Mucosa of descending colon (tissue), 3 donors: ENCODE results near the gene KLB. TPM values are rescaled to one million over a fixed set of nuclear protein-coding genes. Genes with fewer than 3 reads are reported as not detected.

Experiments
- ATAC-seq: fragments of 200-7000 bp; cut with Tn5 transposase; one replicate; pipeline ENCODE4 v1.9.1; 2020; ENCODE audit warnings: mild to moderate bottlenecking, moderate library complexity
- DNase-seq, 3 donors: peaks; one replicate each; pipeline ENCODE4 v3.0.0-alpha.2; 2020
- H3K36me3 ChIP-seq: fragments of 200-600 bp; one replicate; pipeline ENCODE4 v1.8.0; 2021; ENCODE audit warnings: low read depth, mild to moderate bottlenecking
- H3K4me1 ChIP-seq: fragments of 200-600 bp; one replicate; pipeline ENCODE4 v1.8.0; 2021; ENCODE audit warnings: low read depth, mild to moderate bottlenecking
- H3K4me3 ChIP-seq: fragments of 200-600 bp; one replicate; pipeline ENCODE4 v1.8.0; 2021; ENCODE audit warnings: mild to moderate bottlenecking
- H3K9me3 ChIP-seq: fragments of 200-600 bp; one replicate; pipeline ENCODE4 v1.8.0; 2021; ENCODE audit warnings: mild to moderate bottlenecking
- CTCF ChIP-seq: fragments of 200-600 bp; IDR thresholded peaks from one replicate; pipeline ENCODE4 v1.8.0; 2022; ENCODE audit warnings: antibody characterized with exemption, mild to moderate bottlenecking
- intact Hi-C, 2 donors: fragments of 100-400 bp; cut with DNase I in 1 of 2; cut with micrococcal nuclease in 1 of 2; formaldehyde crosslinking; loops; one replicate each; pipeline versions ENCODE4 v1.11.0 to v1.11.1; 2022; cut with DNase I, micrococcal nuclease
- total RNA-seq, 3 donors: library from RNA; stranded (reverse); fragmentation: NEBNext Ultra II Directional in 2 of 3; extraction: Animal tissue kit (Norgen Biotek cat#: 25700) in 2 of 3; gene quantifications; one replicate each; pipeline versions ENCODE4 v1.2.1 to v1.2.4, GENCODE V29; 2021 to 2023
- donor health status: DM: no; HTN: no; CAD: no; lungs with moderate emphysema.
- donor health status: DM: no; HTN: no; CAD: no.
- donor health status: DM: no; HTN: yes; CAD: no.

The KLB gene
- total RNA-seq, 3 donors from 2014 or later: 0.44 to 1.0 (median 0.92) TPM

GRCh38 chr4:39433878-39434492 is 27.3 kb downstream of the KLB start:
- intact Hi-C loops: no loop called here
- ATAC-seq (no peak), DNase-seq (no peak)
- H3K36me3 ChIP-seq: no peaks in the 10 kb centered on the region
- TF ChIP-seq CTCF: no peak
- H3K4me1 ChIP-seq: no peaks in the 10 kb centered on the region
- no peaks in the 10 kb centered on the region for H3K9me3 ChIP-seq
- no peak overlapping the region for H3K4me3 ChIP-seq

GRCh38 chr4:39435659-39436563 is 29.2 kb downstream of the KLB start:
- no peak for ATAC-seq
- Histone ChIP-seq H3K4me3 (no peak overlapping the region), H3K36me3 (no peaks in the 10 kb centered on the region), H3K4me1 (no peaks in the 10 kb centered on the region), H3K9me3 (no peaks in the 10 kb centered on the region)
- intact Hi-C loops: no loop called here
- DNase-seq: no peak
- TF ChIP-seq CTCF: no peak

- no peak for TF ChIP-seq CTCF
- H3K36me3 ChIP-seq: no peaks in the 10 kb centered on the region
- no peaks in the 10 kb centered on the region for H3K9me3 ChIP-seq
- ATAC-seq (no peak), DNase-seq (no peak)
- intact Hi-C loops: no loop called here
- H3K4me3 ChIP-seq: no peak overlapping the region
- no peaks in the 10 kb centered on the region for H3K4me1 ChIP-seq
Measured at GRCh38 chr4:39441593-39441992, 34.9 kb downstream of the KLB start.

- ATAC-seq (no peak), DNase-seq (no peak)
- no peak for TF ChIP-seq CTCF
- Histone ChIP-seq H3K4me1 (peaks cover 11% of the 10 kb centered on the region), H3K4me3 (no peak overlapping the region), H3K36me3 (no peaks in the 10 kb centered on the region), H3K9me3 (no peaks in the 10 kb centered on the region)
- intact Hi-C loops: no loop called here
Measured at GRCh38 chr4:39442998-39443397, 36.3 kb downstream of the KLB start.

GRCh38 chr4:39446483-39446841 is 39.7 kb downstream of the KLB start:
- ATAC-seq (no peak), DNase-seq (no peak)
- intact Hi-C loops: no loop called here
- TF ChIP-seq CTCF: no peak
- H3K36me3 ChIP-seq: no peaks in the 10 kb centered on the region
- no peaks in the 10 kb centered on the region for H3K9me3 ChIP-seq
- no peak overlapping the region for H3K4me3 ChIP-seq
- H3K4me1 ChIP-seq: peaks cover 11% of the 10 kb centered on the region
